IPS-20b (cell line): Measurements from ENCODE around the gene ZXDB.
"Not testable (repeated sequence)": the region's sequence is repeated elsewhere in the genome, so short reads cannot be mapped to it uniquely, and the experiment has no call there.

ENCODE experiments used
- H3K27ac ChIP-seq: one replicate; pipeline ENCODE4 v1.5.1; 2013; ENCODE audit warnings: low read length
- H3K27me3 ChIP-seq: 2 replicates; pipeline ENCODE4 v1.6.1; 2013; ENCODE audit warnings: mild to moderate bottlenecking, low read length, inconsistent platforms; ENCODE audit not compliant: insufficient read depth
- H3K36me3 ChIP-seq: 2 replicates; pipeline ENCODE4 v1.6.1; 2013; ENCODE audit warnings: low read depth, mild to moderate bottlenecking, inconsistent platforms, low read length, moderate library complexity; ENCODE audit not compliant: insufficient read depth
- H3K4me1 ChIP-seq: 2 replicates; pipeline ENCODE4 v1.6.1; 2013; ENCODE audit warnings: mild to moderate bottlenecking, control low read depth, inconsistent platforms, low read length, moderate library complexity; ENCODE audit not compliant: insufficient read depth
- H3K4me3 ChIP-seq: 2 replicates; pipeline ENCODE4 v1.5.1; 2013; ENCODE audit warnings: mild to moderate bottlenecking, low read length, inconsistent platforms
- H3K9ac ChIP-seq: 2 replicates; pipeline ENCODE4 v1.6.1; 2013; ENCODE audit warnings: low read depth, mild to moderate bottlenecking, inconsistent platforms, low read length, moderate library complexity
- H3K9me3 ChIP-seq: 2 replicates; pipeline ENCODE4 v1.6.1; 2013; ENCODE audit warnings: mild to moderate bottlenecking, low read depth, low read length, inconsistent platforms; ENCODE audit not compliant: insufficient read depth

The ZXDB gene

DNA sequence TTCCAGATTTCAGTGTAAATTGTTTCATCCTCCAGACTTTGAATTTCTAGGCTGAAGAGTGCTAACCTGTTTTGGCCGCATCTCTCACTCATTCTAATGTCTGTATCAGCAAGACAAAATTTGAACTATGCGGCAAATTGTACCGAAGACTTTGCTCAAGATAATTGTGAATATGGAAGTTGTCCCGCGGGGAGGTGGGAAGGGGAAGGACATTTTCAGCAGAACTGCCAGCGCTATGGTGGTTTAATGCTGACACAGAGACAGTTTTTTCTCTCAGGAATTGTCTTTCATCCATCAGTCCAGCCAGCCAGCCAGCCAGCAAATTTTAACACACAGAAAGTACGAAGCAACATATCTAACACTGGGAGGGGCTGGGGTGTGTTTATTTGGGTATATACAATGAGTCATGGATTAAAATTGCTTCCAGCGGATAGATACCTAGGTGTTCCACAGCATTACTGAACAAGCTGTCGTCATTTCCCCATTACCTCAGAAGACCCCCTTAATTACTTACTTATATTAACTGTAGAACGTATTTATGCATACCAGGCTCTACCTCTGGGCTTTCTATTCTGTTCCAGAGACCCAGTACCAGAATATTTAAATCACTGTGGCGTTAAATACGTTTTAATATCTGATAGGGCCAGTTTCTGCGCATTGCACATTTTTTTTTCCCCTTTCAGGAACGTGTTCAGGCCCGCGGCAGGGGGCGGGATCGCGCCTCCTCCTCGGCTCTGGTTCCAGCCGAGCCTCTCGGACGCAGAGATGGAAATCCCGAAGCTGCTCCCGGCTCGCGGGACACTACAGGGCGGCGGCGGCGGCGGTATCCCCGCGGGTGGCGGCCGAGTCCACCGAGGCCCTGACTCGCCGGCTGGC lies at the start of gene ZXDB:
TSS of gene ZXDB (plus strand) at position 728 of the 876 bp plus-strand sequence. CDS start at position 766, 38 bp downstream.
- H3K9me3 ChIP-seq, H3K27me3 ChIP-seq, H3K27ac ChIP-seq, H3K36me3 ChIP-seq, H3K4me1 ChIP-seq: not testable (repeated sequence)
- Histone ChIP-seq H3K4me3 (peak within 1 kb of the TSS; percentile 71), H3K9ac (peak within 1 kb of the TSS; percentile 75; the same call in 1 of the 2 replicates)

DNA sequence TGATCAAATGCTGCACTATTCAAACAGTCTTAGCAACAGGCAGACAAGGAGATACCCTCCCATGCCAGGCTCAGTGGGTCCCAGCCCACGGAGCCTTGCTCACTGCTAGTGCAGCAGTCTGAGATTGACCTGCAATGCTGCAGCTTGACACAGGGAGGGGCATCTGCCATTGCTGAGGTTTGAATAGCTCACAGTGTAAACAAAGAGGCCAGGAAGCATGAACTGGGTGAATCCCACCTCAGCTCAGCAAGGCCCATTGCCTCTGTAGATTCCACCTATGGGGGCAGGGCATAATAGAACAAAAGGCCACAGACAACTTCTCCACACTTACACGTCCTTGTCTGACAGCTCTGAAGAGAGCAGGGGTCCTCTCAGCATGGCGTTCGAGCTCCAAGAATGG lies 26.6 kb upstream of the ZXDB start:
- H3K36me3 ChIP-seq = no peaks in the 10 kb centered on the region
- no peak overlapping the region for H3K27ac ChIP-seq
- no peaks in the 10 kb centered on the region for H3K4me1 ChIP-seq
- no peaks in the 10 kb centered on the region for H3K27me3 ChIP-seq
- H3K9ac ChIP-seq = no peak overlapping the region
- no peak overlapping the region for H3K4me3 ChIP-seq
- no peaks in the 10 kb centered on the region for H3K9me3 ChIP-seq

DNA sequence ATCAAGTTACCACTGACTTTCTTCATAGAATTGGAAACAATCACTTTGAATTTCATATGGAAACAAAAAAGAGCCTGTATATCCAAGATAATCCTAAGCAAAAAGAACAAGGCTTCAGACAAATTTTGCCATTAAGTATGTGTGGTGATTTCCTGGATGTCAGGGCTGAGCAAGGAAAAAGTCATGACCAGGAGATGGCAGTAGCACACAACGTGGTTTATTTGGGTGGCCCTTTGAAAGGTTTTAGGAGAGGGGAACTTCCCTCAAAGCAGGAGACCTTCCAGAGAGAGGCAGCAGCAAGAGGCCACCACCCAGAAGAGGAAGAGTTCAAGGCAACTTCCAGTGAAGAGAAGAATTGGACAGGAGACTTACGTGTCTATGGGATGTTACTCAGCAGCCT lies 18.1 kb upstream of the ZXDB start:
- Histone ChIP-seq H3K27ac (no peak overlapping the region), H3K27me3 (no peaks in the 10 kb centered on the region), H3K9me3 (no peaks in the 10 kb centered on the region), H3K9ac (no peak overlapping the region), H3K4me3 (no peak overlapping the region), H3K36me3 (no peaks in the 10 kb centered on the region), H3K4me1 (no peaks in the 10 kb centered on the region)

DNA sequence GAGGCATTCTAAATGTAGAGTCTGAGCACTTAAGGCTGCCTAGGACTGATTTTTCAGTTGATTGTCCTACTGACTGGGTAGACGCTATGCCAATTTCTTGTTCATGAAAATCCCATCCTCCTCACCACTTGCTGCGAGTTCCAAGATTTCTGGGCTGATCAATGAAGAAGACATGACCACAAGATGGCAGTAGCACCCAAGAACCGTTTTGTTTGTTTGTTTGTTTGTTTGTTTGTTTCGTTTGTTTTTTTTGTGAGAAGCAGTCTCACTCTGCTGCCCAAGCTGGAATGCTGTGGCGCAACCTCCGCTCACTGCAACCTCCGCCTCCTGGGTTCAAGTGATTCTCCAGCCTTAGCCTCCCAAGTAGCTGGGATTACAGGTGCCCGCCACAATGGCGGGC lies 8.9 kb upstream of the ZXDB start:
- not testable (repeated sequence) for H3K9me3 ChIP-seq, H3K27me3 ChIP-seq, H3K4me3 ChIP-seq

DNA sequence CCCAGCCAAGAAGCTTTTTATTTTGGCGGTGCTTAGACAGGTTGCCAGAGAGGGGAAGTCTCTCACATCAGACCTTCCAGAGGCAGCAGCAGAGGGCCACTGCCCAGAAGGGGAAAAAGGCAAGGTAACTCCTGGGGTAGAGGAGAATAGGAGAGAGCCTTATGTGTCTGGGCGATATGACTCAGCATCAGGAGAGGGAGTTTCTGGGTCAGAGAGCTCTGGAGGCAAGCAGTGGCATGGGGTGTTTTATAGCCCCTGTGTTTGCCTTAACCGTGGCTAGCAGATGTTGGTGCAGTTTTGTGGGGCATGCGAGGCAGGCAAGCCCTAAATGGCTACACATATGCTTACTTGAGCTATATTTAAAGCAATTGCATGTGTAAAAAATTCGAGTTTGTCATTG lies 8.3 kb upstream of the ZXDB start:
- no peaks in the 10 kb centered on the region for H3K36me3 ChIP-seq
- H3K4me1 ChIP-seq = no peaks in the 10 kb centered on the region
- no peaks in the 10 kb centered on the region for H3K9me3 ChIP-seq
- H3K4me3 ChIP-seq = no peak overlapping the region
- H3K9ac ChIP-seq = no peak overlapping the region
- H3K27ac ChIP-seq = no peak overlapping the region
- H3K27me3 ChIP-seq = no peaks in the 10 kb centered on the region

More for the DNA sequence above, 8.9 kb upstream of the ZXDB start:
- not testable (repeated sequence) for H3K27ac ChIP-seq, H3K9ac ChIP-seq, H3K36me3 ChIP-seq, H3K4me1 ChIP-seq

DNA sequence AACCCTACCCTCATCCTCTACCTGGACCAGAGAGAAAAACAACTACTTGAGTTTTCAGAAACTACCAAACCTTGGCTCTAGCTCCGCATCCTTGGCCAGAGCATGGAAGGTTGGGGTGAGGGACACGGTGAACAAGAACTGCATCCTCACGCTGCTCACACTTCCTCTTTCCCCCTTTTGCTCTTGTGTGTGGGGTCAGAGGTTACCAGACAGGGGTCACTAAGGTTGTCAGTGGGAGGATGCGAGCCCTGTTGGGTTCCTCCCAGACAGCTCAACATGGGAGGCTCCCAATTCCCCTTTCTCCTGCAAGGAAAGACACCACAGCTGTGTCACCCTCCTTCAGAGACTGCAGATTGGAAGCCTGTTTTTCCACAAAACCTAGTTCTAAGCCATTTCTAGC lies 5.5 kb upstream of the ZXDB start:
- no peak overlapping the region for H3K27ac ChIP-seq
- H3K36me3 ChIP-seq = no peaks in the 10 kb centered on the region
- H3K9me3 ChIP-seq = no peaks in the 10 kb centered on the region
- H3K27me3 ChIP-seq = no peaks in the 10 kb centered on the region
- no peaks in the 10 kb centered on the region; the same call in 1 of the 2 replicates for H3K4me1 ChIP-seq
- no peak overlapping the region for H3K9ac ChIP-seq
- H3K4me3 ChIP-seq = no peak overlapping the region

DNA sequence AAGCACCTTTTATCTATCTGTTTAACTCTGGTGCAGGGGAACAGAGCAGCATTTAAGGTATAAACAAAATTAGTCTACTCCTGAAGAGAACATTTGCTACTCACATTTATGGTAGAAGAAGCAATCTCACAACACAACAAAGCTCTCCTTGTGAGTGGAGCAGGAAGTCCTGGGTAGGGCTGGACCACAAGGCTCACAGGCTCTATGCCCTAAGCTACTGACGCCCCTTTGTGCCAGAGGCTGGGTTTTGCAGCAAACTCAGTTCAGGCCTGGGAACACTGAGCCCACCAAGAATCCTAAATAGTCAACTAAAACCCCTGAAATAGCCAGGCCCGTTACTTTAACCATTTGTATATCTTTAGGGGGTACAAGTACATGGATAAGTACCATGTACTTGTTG lies 4.7 kb upstream of the ZXDB start:
- Histone ChIP-seq H3K36me3 (no peaks in the 10 kb centered on the region), H3K4me3 (no peak overlapping the region), H3K9ac (no peak overlapping the region), H3K9me3 (no peaks in the 10 kb centered on the region), H3K4me1 (no peaks in the 10 kb centered on the region; the same call in 1 of the 2 replicates), H3K27ac (no peak overlapping the region), H3K27me3 (no peaks in the 10 kb centered on the region)

DNA sequence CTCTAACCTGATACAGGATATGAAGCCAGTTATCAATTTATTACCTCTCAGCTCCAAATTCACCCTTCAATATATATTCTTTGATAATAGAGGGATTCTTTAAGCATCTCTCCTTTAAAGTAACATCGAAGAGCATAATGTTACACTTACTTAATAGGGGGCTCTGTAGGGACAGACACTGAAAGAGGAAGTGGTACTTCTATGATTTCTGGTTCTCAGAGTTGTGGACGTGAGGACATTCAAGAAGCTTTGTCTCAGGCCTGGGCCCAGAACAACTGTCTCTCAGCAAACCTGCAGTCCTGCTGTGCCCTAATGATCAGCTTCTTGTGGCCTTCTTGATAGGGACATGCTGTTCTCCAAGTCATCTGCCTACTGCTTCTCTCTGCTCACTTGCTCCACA lies 4.2 kb upstream of the ZXDB start:
- no peaks in the 10 kb centered on the region for H3K36me3 ChIP-seq
- no peaks in the 10 kb centered on the region for H3K9me3 ChIP-seq
- no peaks in the 10 kb centered on the region; the same call in 1 of the 2 replicates for H3K4me1 ChIP-seq
- H3K27ac ChIP-seq = no peak overlapping the region
- H3K27me3 ChIP-seq = no peaks in the 10 kb centered on the region
- no peak overlapping the region for H3K9ac ChIP-seq
- H3K4me3 ChIP-seq = no peak overlapping the region

DNA sequence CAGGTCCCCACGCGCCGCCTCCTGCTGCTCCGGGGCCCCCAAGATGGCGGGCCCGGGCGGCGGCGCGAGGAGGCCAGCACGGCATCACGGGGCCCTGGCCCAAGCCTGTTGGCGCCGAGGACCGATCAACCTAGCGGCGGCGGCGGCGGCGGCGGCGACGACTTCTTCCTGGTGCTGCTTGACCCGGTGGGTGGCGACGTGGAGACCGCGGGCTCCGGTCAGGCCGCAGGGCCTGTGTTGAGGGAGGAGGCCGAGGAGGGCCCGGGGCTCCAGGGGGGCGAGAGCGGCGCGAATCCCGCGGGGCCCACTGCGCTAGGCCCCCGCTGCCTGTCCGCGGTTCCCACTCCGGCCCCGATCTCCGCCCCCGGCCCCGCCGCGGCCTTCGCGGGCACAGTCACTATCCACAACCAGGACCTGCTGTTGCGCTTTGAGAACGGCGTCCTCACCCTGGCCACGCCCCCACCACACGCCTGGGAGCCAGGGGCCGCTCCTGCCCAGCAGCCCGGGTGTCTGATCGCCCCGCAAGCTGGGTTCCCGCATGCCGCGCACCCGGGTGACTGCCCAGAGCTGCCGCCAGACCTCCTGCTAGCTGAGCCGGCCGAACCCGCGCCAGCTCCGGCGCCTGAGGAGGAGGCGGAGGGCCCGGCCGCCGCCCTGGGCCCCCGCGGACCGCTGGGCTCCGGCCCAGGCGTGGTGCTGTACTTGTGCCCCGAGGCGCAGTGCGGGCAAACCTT lies 516 bp downstream of the ZXDB start:
- H3K27ac ChIP-seq, H3K27me3 ChIP-seq: not testable (repeated sequence)
- peak overlapping the region; percentile 67; the same call in 1 of the 2 replicates for H3K4me3 ChIP-seq

DNA sequence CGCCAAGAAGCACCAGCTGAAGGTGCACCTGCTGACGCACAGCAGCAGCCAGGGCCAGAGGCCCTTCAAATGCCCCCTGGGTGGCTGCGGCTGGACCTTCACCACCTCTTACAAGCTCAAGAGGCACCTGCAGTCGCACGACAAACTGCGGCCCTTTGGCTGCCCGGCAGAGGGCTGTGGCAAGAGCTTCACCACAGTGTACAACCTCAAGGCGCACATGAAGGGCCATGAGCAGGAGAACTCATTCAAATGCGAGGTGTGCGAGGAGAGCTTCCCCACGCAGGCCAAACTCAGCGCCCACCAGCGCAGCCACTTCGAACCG lies 1.0 kb downstream of the ZXDB start:
- H3K27me3 ChIP-seq, H3K9me3 ChIP-seq, H3K4me1 ChIP-seq, H3K36me3 ChIP-seq, H3K27ac ChIP-seq: not testable (repeated sequence)
- Histone ChIP-seq H3K9ac (peak overlapping the region; percentile 45; the same call in 1 of the 2 replicates), H3K4me3 (peak overlapping the region; percentile 67; the same call in 1 of the 2 replicates)

More for the DNA sequence above, 516 bp downstream of the ZXDB start:
- not testable (repeated sequence) for H3K9me3 ChIP-seq, H3K36me3 ChIP-seq, H3K4me1 ChIP-seq
- peak overlapping the region; percentile 45; the same call in 1 of the 2 replicates for H3K9ac ChIP-seq

DNA sequence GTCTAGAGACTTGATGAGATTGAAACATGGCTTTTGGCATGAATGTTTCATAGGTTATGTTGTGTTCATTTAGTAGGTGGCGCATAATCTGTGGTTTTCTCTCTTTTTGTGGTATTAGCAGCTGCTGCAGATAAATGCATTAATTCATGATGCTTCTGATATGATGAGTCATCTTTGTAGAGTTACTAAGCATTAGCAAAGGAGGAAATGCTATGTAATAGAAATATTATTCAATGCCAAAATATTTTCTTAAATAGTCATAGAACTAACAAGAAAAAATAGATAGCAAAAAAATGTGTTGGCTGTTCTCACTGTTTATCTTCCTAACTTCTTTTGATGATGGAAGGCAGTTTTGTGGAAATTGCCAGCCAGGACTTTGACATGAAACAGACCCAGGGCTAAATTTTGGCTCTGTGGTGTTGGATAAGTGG lies 3.6 kb downstream of the ZXDB start:
- Histone ChIP-seq H3K4me3 (peak overlapping the region; percentile 61), H3K27ac (no peak overlapping the region), H3K9me3 (no peaks in the 10 kb centered on the region), H3K27me3 (no peaks in the 10 kb centered on the region), H3K36me3 (no peaks in the 10 kb centered on the region), H3K9ac (no peak overlapping the region), H3K4me1 (peaks cover 10% of the 10 kb centered on the region; the same call in 1 of the 2 replicates)

DNA sequence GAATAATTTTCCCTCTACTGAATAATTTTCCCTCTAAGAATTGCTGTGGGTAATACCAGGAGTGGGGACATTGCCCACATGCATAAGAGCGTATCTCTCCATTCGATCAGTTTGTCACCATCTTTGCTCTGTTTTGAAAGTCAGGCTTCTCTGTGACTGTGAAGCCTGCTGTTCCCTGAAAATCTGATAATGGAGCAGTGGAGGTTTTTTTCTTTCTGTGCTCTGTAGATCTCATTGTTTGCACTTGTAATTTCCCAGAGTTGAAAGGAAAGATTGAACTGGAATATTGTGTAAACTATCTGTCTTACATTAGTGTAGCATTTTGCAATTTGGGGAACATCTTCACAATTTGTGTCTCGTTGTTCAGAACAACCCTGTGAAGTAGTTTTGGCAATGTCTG lies 4.3 kb downstream of the ZXDB start:
- peak overlapping the region; percentile 42; the same call in 1 of the 2 replicates for H3K9ac ChIP-seq
- no peak overlapping the region for H3K27ac ChIP-seq
- H3K4me3 ChIP-seq = peak overlapping the region; percentile 61
- H3K9me3 ChIP-seq = no peaks in the 10 kb centered on the region
- peaks cover 10% of the 10 kb centered on the region; the same call in 1 of the 2 replicates for H3K4me1 ChIP-seq
- no peaks in the 10 kb centered on the region for H3K27me3 ChIP-seq
- no peaks in the 10 kb centered on the region for H3K36me3 ChIP-seq
